Measurements from ENCODE around the gene PIP4K2C.
"Not testable (repeated sequence)": the region's sequence is repeated elsewhere in the genome, so short reads cannot be mapped to it uniquely, and the experiment has no call there.

PIP4K2C gene

GRCh38 chr12:57611108-57611826 lies 20.3 kb downstream of the PIP4K2C start, which contains the start of gene ARHGEF25:
Gene ARHGEF25, plus strand, starts transcription at chr12:57611435. Its CDS starts 460 bp downstream, at chr12:57611895.
- no peak for DNase-seq

- DNase-seq, result no peak
Observed at GRCh38 chr12:57611827-57612710, 21.1 kb downstream of the PIP4K2C start.

- no peak for DNase-seq
Observed at GRCh38 chr12:57612711-57613426, 21.9 kb downstream of the PIP4K2C start.

- no peak for DNase-seq
Observed at GRCh38 chr12:57613427-57614109, 22.6 kb downstream of the PIP4K2C start.

GRCh38 chr12:57614178-57614947 lies 23.4 kb downstream of the PIP4K2C start:
- no peak for DNase-seq

- DNase-seq, result no peak
Observed at GRCh38 chr12:57614948-57615500, 24.0 kb downstream of the PIP4K2C start.

- no peak for DNase-seq
Observed at GRCh38 chr12:57615637-57616036, 24.6 kb downstream of the PIP4K2C start.

GRCh38 chr12:57616383-57617101 lies 25.6 kb downstream of the PIP4K2C start:
- DNase-seq, result no peak

GRCh38 chr12:57617942-57618341 lies 26.9 kb downstream of the PIP4K2C start:
- DNase-seq, result no peak

- DNase-seq, result not testable (repeated sequence)
Observed at GRCh38 chr12:57618431-57618830, 27.4 kb downstream of the PIP4K2C start.

GRCh38 chr12:57618966-57619433 lies 28.0 kb downstream of the PIP4K2C start:
- DNase-seq, result no peak

- DNase-seq, result no peak
Observed at GRCh38 chr12:57619434-57620244, 28.6 kb downstream of the PIP4K2C start.

GRCh38 chr12:57620245-57620935 lies 29.4 kb downstream of the PIP4K2C start:
- no peak for DNase-seq

- DNase-seq, result no peak
Observed at GRCh38 chr12:57620936-57621496, 30.0 kb downstream of the PIP4K2C start.

GRCh38 chr12:57621497-57622292 lies 30.7 kb downstream of the PIP4K2C start:
- DNase-seq, result no peak

- no peak for DNase-seq
Observed at GRCh38 chr12:57622293-57623245, 31.6 kb downstream of the PIP4K2C start.

GRCh38 chr12:57623385-57623784 lies 32.4 kb downstream of the PIP4K2C start:
- no peak for DNase-seq
